C4-2B (cell line): ENCODE results near the gene DNAJC15.

Source experiments
- H3K27ac ChIP-seq: fragments of 450-650 bp; 2 replicates; pipeline ENCODE4 v1.5.1; 2017
- ZFX ChIP-seq: fragments of 450-650 bp; IDR thresholded peaks from 2 replicates; pipeline ENCODE4 v1.6.1; 2017
- TF ChIP-seq, protein P1 (sequence below): fragments of 450-650 bp; conservative IDR thresholded peaks from 2 replicates; pipeline ENCODE4 v1.5.1; 2017; ENCODE audit warnings: mild to moderate bottlenecking

DNAJC15 gene

DNA sequence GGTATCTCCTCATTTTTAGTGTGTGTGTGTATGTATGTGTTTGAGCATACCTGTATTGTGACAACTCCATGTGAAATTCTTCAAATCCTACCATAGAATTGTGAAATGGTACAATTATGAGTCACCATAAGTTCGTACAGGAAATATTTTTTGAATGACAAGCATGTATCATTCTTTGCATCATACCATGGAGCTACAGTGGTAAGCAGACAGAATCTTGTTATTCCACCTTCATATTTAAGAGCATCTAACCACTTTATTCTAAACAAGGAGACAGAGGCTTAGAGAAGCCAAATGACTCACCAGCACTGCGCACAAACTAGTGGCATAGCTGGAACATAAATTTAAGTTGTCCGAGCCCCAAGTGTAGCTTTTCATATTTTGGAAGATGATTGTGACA lies 26.8 kb upstream of the DNAJC15 start:
- no peak for TF ChIP-seq ZFX
- TF ChIP-seq, protein P1, sequence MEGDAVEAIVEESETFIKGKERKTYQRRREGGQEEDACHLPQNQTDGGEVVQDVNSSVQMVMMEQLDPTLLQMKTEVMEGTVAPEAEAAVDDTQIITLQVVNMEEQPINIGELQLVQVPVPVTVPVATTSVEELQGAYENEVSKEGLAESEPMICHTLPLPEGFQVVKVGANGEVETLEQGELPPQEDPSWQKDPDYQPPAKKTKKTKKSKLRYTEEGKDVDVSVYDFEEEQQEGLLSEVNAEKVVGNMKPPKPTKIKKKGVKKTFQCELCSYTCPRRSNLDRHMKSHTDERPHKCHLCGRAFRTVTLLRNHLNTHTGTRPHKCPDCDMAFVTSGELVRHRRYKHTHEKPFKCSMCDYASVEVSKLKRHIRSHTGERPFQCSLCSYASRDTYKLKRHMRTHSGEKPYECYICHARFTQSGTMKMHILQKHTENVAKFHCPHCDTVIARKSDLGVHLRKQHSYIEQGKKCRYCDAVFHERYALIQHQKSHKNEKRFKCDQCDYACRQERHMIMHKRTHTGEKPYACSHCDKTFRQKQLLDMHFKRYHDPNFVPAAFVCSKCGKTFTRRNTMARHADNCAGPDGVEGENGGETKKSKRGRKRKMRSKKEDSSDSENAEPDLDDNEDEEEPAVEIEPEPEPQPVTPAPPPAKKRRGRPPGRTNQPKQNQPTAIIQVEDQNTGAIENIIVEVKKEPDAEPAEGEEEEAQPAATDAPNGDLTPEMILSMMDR, result no peak
- H3K27ac ChIP-seq, result no peak overlapping the region

DNA sequence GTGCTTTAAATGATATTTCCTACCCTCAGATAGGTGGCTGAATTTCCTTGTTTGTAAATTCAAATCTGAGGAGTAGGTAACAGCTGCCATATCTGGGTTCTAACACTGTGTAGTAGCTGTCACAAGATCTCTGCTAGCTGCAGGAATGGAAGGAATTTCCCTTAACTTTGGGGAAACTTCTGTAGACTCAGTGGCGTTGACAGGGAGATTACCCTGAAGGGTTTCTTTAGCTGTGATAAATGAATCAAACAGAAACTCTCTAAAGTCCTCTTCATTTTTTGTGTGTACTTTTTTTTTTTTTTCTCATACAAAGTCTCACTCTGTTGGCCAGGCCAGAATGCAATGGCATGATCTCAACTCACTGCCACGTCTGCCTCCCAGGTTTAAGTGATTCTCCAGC lies 26.0 kb upstream of the DNAJC15 start:
- no peak overlapping the region for H3K27ac ChIP-seq
- TF ChIP-seq, protein P1, result no peak
- TF ChIP-seq ZFX, result no peak

DNA sequence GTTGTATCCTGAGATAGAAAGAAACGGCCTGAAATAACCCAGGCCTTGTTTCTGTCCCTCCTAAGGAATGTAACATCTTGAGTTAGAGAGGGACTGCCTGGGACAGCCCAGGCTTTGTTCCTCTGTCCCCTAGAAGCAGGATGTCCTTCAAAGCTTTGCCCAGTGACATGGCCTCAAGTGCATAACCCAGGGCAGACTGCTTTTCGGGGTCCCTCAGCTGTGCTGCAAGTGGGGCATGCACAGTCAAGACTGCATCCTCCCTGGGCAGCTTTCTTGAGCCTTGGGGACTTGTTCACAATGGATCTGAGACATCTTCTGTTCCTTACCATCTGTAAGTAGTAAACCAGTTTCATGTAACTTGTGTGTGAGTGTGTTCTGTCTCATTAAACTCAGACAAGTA lies 23.9 kb upstream of the DNAJC15 start:
- H3K27ac ChIP-seq, result no peak overlapping the region
- no peak for TF ChIP-seq ZFX
- TF ChIP-seq, protein P1, result no peak

DNA sequence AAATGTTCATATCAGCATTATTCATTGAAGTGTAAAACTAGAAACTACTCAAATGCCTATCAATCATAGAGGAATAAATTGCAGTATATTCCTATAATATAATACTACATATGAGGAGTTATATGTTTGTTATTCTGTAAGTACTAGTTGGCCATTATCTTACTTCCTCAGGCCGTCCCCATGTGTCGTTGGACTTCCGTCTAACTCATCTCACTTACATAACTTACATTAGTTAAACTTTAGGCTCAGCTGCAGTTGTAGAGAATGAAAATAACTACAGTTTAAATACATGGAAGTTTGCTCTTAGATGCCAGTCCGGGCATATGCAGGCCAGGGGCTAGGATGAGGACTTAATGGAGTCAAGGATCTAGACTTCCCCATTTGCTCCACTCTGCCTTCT lies 22.7 kb upstream of the DNAJC15 start:
- TF ChIP-seq, protein P1, result no peak
- TF ChIP-seq ZFX, result no peak

DNA sequence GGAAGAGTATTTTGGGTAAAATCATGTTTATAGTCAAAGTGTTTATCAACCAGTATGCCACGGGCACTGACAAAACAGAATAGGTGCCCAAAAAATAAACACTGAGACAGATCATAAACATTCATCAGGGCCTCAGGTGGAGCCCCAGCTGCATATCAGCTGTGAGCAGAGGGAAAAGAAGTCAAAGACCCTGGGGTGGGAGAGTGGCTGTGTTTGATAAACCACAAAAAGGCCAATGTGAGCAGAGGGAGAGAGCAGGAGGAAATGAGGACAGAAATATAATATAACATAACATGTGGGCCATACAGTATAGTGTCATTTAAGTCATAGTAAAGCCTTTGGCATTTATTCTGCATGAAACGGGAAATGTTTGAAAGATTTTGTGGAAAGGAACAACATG lies 21.4 kb upstream of the DNAJC15 start:
- TF ChIP-seq, protein P1, result no peak
- TF ChIP-seq ZFX, result no peak
- H3K27ac ChIP-seq, result no peak overlapping the region

More for the DNA sequence above, 22.7 kb upstream of the DNAJC15 start:
- no peak overlapping the region for H3K27ac ChIP-seq

DNA sequence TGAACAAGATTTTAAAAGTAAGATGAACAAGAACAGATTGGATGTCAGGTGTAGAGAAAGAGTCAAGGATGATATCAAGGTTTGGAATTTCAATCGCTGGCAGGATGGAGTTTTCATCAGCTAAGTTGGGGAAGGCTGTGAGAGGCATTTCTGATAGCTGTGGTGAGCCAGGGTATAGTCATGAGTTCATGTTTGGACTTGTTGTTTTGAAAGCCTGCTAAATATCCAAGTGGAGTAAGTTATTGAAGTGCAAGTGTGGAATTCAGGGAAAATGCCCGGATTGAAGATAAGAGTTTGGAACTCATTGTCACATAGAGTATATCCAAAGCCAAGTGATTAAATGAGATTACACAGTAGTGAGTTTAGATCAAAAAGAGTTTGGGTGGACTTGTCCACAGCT lies 20.4 kb upstream of the DNAJC15 start:
- TF ChIP-seq, protein P1, result no peak
- no peak for TF ChIP-seq ZFX
- no peak overlapping the region for H3K27ac ChIP-seq

DNA sequence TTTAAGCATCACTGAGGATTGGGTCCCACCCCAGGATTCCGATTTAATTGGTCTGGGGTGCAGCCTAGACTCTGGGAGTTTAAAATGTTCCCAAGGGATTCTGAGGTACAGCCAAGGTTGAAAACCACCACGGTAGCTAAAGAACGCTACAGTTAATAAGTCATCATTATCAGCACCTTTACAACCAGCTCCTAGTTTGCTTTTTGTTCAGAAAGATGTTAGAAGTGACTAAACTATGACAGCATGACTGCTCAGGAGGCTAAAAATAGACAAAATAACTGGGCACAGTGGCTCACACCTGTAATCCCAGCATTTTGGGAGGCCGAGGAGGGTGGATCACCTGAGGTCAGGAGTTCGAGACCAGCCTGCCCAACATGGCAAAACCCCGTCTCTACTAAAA lies 19.7 kb upstream of the DNAJC15 start:
- H3K27ac ChIP-seq, result no peak overlapping the region
- no peak for TF ChIP-seq ZFX
- TF ChIP-seq, protein P1, result no peak
